ENCODE results near the gene RNF34.
A peak's percentile ranks its signal among the peaks of the same experiment; 100 is the strongest.

The RNF34 gene

DNA sequence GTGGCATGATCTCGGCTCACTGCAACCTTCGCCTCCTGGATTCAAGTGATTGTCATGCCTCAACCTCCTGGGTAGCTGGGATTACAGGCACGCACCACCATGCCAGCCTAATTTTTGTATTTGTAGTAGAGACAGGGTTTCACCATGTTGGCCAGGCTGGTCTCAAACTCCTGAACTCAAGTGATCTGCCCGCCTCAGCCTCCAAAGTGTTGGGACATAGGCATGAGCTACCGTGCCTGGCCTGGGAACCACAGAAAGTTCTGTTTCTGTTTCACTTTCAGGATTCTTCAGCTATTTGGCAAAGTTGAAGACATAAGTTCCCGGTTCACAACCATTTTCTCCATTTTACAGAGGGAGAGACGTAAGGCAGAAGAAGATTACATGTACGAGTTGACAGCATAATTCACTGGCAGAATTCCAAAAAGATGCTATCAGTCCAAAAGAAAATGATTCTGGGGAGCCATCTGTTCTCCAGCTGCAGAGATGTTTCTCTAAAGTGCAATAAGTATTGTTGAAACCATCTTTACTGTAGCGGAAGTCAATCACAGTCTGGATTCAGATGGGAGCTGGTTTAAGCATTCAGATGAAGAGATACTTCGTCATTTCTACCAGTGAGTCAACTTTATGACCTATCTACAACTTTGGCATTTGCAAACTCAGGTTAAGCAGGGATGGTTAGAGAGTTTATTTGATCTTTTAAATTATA lies 8.1 kb upstream of the RNF34 start:
- peak; percentile 77 to 86 (median 78) for DNase-seq

DNA sequence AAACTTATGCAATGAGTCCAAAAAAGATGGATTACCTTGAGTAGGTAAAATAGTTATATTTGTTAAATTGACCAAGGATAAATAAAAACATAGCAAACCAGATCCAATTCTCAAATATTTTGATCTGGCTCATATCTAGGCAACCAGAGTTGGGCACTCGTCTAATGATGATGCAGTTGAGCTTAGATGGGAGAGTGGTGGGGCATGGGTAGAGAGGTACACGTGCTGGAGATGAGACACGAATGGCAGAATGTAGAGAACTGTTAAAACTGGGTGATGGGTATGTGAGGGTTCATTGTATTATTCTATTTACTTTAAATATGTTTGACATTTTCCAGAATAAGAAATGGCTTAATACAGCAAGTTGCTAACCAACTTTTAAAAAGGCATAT lies 7.6 kb upstream of the RNF34 start:
- DNase-seq: no peak

DNA sequence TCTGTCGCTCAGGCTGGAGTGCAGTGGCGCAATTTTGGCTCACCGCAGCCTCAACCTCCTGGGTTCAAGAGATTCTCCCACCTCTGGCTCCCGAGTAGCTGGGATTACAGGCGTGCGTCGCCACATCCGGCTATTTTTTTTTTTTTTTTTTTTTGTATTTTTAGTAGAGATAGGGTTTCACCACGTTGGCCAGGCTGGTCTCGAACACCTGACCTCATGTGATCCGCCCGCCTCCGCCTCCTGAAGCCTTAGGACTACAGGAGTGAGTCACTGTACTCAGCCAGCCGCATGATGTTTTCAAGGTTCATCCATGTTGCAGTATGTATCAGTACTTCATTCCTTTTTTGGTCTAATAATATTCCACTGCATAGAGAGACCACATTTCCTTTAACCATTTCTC lies 2.4 kb upstream of the RNF34 start:
- no peak for DNase-seq

DNA sequence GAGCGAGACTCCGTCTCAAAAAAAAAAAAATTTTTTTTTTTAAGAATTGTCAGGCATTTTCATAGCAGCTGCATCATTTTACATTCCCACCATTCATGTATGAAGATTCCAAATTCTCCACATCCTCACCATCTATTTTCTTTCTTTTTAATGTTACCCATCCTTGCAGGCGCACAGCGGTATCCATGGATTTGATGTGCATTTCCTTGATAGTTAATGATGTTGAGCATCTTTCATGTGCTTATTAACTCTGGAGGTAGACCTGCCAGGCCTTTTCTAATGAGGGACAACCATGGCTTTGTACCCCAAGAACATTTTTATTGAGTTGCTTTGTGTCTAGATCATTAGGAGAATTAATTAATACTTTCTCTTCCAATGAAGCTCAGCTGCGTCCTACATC lies 1.6 kb upstream of the RNF34 start:
- no peak for DNase-seq

DNA sequence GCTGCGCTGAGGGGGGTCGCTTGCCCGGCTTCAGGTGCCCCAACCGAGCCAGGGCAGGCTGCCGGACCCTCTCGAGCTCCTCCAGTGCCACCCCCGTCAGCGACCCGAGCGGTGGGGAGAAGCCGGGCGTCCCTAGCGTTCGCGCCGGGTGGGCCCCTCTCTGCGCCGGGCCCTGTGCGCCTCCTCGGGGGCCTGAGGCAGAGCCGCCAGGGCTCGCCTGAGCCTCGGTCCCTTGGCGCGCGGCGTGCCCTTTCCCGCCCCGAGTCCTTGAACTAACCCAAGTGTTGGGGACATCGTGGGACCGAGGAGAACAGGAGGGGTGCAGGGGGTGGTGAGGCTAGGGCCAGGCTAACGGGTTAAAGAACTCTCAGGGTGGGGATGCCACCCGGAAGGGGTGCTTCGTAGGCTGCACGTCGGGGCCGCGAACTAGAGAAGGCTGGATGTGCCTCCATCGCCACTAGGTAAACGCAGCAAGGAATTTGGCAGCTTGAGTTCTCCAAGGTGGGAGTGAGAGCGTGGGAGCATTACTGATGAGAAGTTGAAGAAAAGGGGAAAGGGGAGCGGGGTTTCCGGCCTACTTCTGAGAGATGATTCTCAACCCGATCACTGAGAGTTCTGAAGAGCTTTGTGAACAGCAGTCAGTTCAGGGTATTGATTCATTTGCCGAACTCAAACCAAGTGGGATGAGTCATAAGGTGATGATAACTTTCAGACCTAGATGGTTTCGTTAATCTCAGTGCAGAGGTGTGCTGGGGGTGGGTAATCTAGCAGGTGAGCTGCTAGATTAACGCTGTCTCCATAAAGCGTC lies 618 bp downstream of the RNF34 start:
- DNase-seq: peak; percentile 44 to 61 (median 49)

DNA sequence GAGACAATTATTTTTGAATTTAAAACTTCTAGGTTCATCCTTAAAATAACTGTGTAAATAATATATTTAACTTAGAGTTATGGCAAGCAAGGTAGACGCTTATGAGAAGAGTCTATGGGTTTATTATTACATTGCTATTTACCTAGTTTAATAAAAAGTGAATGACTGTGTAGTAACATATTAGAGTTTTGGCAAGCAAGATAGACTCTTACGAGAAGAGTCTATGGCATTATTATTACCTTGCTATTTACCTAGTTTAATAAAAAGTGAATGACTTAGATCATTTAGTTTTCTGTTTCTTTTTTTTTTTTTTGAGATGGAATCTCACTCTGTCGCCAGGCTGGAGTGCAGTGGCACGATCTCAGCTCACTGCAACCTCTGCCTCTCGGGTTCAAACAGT lies 3.8 kb downstream of the RNF34 start:
- no peak for DNase-seq

DNA sequence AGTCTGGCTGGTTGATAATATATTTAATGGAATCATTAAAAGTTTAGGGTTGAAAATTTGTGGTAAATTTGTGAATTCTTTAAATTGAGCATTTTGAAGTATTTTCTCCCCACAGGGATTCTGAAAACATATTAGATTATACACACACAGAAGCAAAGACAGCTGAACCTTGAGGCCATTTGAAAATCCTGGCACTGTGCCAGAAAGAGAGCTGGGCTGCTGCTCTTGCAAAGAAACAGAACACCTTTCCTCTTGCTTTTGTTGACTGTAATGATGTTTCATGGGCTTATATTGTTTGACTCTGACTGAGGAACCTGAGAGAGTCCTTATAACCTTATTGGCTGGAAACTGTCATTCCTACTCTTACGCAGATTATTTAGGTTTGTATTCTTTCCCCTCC lies 4.8 kb downstream of the RNF34 start:
- no peak for DNase-seq

DNA sequence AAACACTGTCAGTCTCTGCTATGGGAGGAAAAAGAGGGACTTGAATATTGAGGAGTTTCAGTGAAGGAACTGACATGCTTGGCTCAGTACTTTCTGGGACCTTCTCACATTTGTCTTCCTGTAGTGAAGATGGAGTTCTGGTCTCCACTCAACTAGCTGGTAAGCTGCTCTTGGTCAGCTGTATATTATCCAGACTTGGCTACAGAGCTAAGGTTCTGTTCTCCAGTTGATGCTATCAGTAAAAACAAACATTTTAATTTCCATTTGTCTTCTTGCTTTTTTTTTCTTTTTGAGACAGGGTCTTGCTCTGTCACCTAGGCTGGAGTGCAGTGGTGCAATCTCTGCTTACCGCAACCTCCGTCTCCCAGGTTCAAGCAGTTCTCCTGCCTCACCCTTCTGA lies 5.3 kb downstream of the RNF34 start:
- DNase-seq: no peak

DNA sequence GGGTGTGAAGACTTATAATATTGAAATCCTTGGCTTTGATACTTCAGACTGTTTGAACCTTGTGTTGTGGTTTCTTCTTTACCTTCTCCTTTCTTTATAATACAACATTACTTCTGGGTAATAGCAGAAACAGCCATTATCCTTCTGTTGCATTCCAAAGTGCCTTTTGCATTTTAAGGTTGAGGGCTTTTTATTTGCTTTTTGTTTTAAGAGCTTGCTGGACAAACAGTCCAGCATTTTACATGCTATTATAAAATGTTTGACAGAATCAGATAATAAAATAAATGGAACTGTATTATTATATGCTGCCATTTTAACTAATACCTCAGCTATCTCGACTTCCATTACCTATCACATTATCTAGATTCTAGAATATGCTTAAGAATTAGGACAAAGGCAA lies 14.0 kb downstream of the RNF34 start:
- DNase-seq: no peak

DNA sequence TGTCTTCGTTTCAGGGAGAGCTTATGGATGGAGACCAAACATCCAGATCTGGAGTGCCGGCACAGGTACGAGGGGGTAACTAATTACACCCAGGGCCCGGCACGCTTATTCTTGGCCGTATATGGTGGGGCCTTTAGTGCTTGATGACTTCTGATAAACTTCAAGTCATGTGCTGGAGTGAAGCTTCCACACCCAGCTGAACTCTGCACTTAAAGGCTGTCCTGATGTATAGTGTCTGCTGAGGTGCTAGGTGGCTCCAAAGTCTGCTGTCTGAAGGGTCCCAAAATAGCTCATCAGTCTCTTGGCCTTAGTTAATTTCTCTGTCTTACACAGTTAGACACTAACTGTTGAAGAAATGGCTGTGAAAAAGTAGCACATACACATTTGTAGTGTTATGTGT lies 17.9 kb downstream of the RNF34 start:
- DNase-seq: no peak

DNA sequence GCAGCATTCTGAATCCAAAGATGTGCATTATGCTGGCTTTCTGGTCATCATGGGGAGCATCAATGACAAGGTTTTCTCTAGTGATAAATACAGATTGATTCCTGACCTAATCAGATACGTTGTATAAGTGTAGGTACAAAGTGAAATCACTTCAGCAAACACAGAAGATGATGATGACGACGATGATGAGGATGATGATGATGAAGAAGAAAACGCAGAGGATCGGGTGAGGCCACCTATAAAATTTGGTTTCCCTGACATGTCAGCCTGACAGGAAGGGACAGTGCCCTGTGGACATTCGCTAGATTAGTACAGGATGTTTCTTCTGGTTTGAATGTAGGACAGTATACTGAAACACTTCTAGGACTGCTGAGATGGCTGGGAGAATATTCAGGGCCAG lies 20.2 kb downstream of the RNF34 start:
- no peak for DNase-seq

DNA sequence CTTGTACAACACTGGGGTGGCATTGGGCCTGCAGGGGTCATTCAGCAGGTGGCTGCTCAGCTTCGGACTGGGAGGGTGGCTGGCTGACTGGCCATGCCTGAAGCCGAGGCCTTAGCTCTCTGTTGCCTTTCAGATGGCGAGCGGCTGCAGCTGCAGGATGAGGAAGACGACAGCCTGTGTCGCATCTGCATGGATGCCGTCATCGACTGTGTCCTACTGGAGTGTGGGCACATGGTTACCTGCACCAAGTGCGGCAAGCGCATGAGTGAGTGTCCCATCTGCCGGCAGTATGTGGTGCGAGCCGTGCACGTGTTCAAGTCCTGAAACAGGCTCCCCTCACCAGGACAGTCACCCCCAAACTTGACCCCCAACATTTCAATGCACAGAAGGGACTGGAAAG lies 23.3 kb downstream of the RNF34 start:
- no peak for DNase-seq

DNA sequence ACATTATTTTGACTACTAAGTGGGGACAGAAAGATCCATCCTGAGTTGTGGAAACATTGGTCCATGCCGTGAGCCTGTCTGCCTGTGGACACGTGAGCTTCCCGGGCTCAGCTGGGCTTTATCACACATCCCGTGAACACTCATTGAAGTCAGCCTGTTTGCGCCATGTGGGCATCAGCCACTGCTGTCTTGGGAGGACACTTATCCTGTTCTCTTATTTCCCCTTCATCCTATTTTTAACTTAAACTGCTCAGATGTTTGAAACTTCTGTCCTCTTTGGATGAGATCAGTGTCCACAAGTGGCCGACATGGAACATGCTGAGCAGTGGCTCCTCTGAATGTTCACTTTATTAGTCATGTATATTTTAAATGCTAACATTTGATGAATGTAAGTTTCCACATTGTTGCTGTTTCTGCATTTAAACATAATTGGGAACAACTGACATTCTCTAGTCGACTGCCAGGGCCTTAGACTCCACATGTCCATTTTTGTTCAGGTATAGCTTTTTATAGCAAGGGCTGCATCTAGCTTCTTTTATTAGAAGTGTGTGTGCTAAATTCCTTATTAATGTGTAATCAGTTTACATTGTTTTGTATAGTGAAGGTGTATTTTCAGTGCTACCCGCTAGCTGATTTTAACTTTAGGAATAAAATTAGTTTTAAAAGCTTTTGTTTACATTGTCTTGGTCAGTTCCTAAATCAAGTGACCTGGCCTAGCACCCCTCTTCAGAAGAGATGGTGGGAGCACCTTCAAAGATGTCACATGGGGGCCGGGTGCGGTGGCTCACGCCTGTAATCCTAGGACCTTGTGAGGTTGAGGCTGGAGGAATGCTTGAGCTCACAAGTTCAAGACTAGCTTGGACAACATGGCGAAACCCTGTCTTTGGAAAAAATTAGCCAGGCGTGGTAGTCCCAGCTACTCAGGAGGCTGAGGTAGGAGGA lies 24.0 kb downstream of the RNF34 start:
- DNase-seq: peak; percentile 61 to 88 (median 65)

DNA sequence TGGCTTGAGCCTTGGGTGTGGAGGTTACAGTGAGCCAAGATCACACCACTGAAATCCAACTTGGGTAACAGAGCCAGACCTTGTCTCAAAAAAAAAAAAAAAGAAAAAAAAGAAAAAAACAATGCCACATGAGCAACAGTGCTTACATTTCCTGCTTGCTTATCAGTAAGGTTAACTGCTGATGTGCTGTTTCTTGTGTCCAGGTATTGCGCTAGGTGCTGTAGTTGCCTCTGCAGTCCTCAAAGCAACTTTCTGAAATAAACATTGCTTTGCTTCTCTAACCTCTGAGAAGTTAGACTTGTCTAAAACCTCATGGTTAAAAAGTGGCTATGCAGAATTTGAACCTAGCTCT lies 24.7 kb downstream of the RNF34 start:
- no peak for DNase-seq

DNA sequence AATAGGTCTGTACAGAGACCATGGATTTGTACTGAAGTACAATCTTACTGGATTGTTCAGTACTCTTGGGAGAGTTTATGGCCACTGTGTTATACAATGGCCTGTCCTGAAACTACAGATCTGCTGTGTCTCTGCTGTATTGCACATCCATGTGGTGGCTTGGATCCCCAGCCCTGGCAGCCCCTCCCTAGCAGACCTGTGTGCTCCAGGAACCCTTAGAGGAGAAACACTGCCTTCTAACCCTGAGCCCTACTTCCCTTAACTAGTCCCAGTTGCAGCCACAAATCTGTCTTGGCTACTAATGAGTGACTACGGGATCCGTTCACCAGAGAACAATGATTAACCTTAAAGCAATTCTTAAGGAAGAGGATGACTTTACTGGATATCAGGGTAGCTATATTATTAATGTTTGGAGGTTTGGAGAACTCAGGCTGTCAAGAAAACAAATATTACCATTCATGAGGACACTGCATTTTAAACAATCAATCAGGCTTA lies 27.7 kb downstream of the RNF34 start:
- no peak for DNase-seq

DNA sequence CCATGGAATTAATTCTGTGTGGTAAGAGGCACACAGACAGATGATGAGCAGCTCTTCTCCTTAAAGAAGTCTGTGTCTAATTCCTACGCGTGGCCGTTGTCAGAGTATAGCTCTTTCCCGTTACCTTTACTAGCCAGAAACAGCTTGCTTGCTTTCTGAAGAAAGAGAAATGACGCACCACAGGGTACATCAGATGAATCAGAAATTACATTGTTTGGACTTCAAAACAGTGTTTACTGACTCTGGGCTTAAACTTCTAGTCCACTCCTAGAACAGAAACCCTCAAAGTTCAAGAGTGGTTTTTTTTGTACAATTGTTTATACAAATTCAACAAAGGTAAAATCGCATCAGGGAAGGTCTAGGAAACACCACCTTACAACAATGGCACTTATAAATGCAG lies 29.0 kb downstream of the RNF34 start:
- DNase-seq: no peak

DNA sequence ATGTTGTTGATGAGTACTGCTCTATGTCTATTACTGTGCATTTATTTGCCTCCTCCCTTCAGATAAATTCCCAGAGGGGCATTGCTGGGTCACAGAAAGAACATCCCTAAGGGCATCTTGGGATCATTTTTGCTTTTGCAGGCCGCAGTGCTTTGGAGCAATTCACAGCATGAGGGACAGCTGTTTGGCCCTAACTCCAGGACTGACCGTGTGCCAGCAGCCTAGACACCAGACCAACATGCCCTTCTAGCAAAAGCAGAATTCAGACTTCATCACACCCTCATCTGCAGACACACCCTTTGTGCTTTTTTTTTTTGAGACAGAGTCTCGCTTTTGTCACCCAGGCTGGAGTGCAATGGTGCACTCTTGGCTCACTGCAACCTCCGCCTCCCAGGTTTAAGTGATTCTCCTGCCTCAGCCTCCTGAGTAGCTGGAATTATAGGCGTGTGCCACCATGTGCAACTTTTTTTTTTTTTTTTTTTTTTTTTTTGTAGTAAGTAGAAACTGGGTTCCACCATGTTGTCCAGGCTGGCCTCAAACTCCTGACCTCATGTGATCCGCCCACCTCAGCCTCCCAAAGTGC lies 31.0 kb downstream of the RNF34 start:
- no peak for DNase-seq

DNA sequence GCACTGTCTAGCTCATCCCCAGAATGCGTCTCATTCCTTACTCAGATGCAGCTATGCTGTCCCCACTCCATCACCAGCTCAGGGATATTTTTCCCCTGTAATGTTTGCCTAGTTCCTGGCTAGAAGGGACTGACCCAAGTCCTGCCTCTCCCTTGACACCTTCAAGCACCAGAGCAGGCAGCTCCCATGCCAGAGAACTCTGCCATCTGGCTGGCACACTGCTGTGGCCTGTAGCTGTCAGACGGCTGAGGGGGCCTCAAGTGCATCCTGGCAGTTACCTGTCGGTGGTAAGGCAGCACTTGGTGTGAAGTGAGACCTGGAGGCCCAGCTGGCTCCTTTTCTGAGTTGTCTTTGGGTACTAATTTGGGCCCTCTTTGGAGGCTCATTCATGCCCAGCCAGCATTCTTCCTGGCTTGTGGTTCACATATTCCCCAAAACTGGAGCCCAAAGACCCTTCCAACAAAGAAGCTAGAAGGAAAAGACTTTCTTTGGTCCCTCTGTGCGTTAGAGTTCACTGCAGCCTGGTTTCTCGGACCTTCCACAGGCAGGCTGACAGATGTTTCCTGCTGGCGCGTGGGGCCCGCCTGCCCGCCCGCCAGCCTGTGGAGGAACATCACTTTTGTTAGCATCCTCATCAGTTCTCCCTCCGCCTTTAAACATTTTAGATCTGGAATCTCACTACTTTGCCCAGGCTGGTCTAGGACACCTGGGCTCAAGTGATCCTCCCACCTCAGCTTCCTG lies 33.0 kb downstream of the RNF34 start:
- DNase-seq: no peak

DNA sequence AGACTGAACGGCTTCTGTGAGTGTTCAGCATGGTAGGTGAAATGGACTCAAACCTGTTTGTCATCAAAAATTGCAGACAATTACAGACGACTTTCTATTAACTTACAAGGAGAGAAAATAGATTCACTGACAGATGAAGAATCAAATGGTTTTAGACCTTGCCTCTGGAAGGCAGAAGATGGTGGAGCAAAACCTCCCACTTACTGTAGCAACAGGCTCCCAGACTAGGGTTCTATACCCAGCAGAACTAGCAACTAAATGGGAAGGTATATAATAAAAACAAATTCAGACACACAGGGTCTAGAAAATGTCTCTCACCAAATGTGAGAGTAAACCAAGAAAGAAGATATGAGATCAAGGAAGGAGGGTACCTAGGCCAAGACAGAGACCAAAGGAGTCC lies 36.8 kb downstream of the RNF34 start:
- DNase-seq: no peak

DNA sequence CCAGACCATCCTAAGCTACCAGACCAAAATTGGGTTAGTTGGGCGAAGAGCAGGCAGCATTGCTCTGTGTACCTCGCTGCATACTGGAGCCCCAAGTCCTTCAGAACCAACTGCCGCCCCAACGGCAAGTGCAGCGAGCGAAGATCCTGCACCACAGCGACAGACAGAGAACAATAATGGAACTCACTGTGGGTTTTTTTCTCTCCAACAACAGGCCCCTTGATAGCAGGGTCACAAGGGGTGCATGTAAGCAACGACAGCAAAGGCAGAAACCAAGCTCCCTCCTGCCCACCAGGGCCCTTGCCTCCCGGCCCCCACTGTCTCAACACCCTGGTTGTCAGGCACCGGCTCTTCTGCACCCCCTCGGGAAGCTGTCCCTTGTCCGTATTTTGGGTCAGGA lies 39.0 kb downstream of the RNF34 start:
- no peak for DNase-seq

DNA sequence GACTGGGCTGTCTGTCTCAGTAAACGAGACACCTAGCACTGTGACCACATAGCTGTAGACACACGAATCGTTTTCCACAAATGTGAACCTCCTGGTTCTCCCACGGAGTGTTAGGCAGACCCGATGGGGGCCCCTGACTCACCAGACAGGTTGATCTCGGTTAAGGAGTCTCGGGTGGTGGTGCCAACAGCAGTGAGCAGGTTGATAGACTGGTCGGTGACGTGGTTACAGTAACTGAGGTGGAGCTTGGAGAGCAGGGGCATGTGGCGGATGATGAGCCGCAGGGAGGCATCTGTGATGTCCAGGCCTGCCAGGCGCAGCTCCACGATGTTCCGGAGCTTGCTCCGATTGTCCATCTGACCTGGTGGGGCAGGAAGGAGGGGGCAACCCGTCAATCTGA lies 39.8 kb downstream of the RNF34 start:
- no peak for DNase-seq

DNA sequence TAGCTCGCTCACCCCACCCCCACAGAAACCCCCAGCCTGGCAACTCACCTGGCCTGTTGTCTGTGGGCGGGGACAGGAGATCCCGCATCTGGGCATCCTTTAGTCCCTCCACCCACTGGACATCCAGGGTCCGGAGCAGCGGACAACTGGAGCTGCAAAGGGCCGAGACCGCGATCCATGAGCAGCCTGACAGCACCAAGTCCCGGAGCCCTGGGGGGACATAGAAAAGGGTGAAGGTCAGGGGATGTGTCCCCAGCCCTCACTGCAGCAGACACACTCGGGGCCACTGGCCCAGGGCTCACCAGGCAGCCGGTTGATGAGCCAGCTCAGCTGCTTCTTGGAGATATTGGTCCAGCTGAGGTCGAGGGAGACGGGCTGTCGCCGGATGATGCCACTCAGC lies 40.9 kb downstream of the RNF34 start:
- DNase-seq: no peak
